Heart left ventricle (tissue), 16 donors: ENCODE measurements around the gene PICALM. TPM values are rescaled to one million over a fixed set of nuclear protein-coding genes. Genes with fewer than 3 reads are reported as not detected.
A peak's percentile ranks its signal among the peaks of the same experiment; 100 is the strongest.

Experiments
- ATAC-seq, 4 donors: fragments of 200-7000 bp; cut with Tn5 transposase; one replicate each; pipeline ENCODE4 v1.9.1; 2020 to 2022; ENCODE audit warnings: moderate library complexity in 4 of 4, mild to moderate bottlenecking in 3 of 4, moderate number of reproducible peaks in 1 of 4
- DNase-seq, 5 donors: peaks; one replicate each; pipeline ENCODE4 v3.0.0-alpha.2; 2020
- H3K27ac ChIP-seq, 12 donors: fragments of 200-600 bp; sonication (generic) in 4 of 12; one replicate each; pipeline versions ENCODE4 v1.5.0 to v1.8.0; 2016 to 2022; ENCODE audit warnings: mild to moderate bottlenecking in 2 of 12
- H3K27me3 ChIP-seq, 9 donors: fragments of 200-600 bp; sonication (generic) in 2 of 9; one replicate each; pipeline versions ENCODE4 v1.5.1 to v1.8.0; 2016 to 2022; ENCODE audit warnings: mild to moderate bottlenecking in 3 of 9
- H3K36me3 ChIP-seq, 9 donors: fragments of 200-600 bp; sonication (generic) in 2 of 9; one replicate each; pipeline versions ENCODE4 v1.5.0 to v1.8.0; 2018 to 2022; ENCODE audit warnings: mild to moderate bottlenecking in 2 of 9
- H3K4me1 ChIP-seq, 12 donors: fragments of 200-600 bp; sonication (generic) in 4 of 12; one replicate each; pipeline versions ENCODE4 v1.5.0 to v1.8.0; 2016 to 2022; ENCODE audit warnings: mild to moderate bottlenecking in 3 of 12
- H3K4me3 ChIP-seq, 12 donors: fragments of 200-600 bp; sonication (generic) in 4 of 12; one replicate each; pipeline versions ENCODE4 v1.5.0 to v1.8.0; 2017 to 2022; ENCODE audit warnings: mild to moderate bottlenecking in 9 of 12, moderate library complexity in 4 of 12
- H3K9me3 ChIP-seq, 12 donors: fragments of 200-600 bp; sonication (generic) in 4 of 12; one replicate each; pipeline versions ENCODE4 v1.5.0 to v1.8.0; 2016 to 2022; ENCODE audit warnings: mild to moderate bottlenecking in 1 of 12
- CTCF ChIP-seq, 12 donors: fragments of 200-600 bp; sonication (generic) in 4 of 12; IDR thresholded peaks; one replicate each; pipeline versions ENCODE4 v1.5.0 to v1.8.0; 2018 to 2022; ENCODE audit warnings: antibody characterized with exemption in 12 of 12, mild to moderate bottlenecking in 5 of 12
- POLR2A ChIP-seq, 2 donors: fragments of 450-650 bp; IDR thresholded peaks; one replicate each; pipeline ENCODE4 v1.6.1; 2017; ENCODE audit warnings: antibody characterized with exemption in 2 of 2, mild to moderate bottlenecking in 2 of 2, moderate library complexity in 2 of 2
- WGBS, 4 donors: extraction: QIAGEN DNeasy Blood & Tissue Kit in 2 of 4; methylation state at CpG; one replicate each; pipeline versions ENCODE4 v1.1.5 to v1.1.7; 2013 to 2018; 5-methylcytosine and 5-hydroxymethylcytosine counted together
- intact Hi-C, 10 donors: fragments of 100-400 bp; cut with DNase I; formaldehyde crosslinking; loops; one replicate each; pipeline versions ENCODE4 v1.11.1 to v1.14.2; 2022
- polyA plus RNA-seq, 2 donors: library from polyadenylated mRNA; stranded (reverse); fragments of 200-250 nt; gene quantifications; one replicate each; pipeline ENCODE4 v1.2.3, GENCODE V29; 2013
- total RNA-seq, 9 donors: library from RNA; depleted of rRNA in 2 of 9; stranded (reverse); fragments of >200 nt in 2 of 9; fragmentation: NEBNext Ultra II Directional in 3 of 9; extraction: Animal tissue kit (Norgen Biotek cat#: 25700) in 3 of 9; gene quantifications; one replicate each; pipeline versions ENCODE4 v1.1.0 to v1.2.4, GENCODE V29; 2016 to 2023
- donor health status: ischemic (EF 13 %, LVEDD 7.1; RV severe dilation, severe dysfunction).
- donor health status: healthy with polysubstance abuse.
- donor health status: DM: no; HTN: yes; CAD: no.
- donor health status: DM: no; HTN: no; CAD: no.
- donor health status: ischemic (EF 25% LVEDD 6.9; RV normal size, moderate dysfunction).
- donor health status: ischemic (EF 25% LVEDD 5.7; RV mildly dilated, moderate dysfunction).
- donor health status: healthy.
- donor health status: DM: yes; HTN: yes; CAD: no.
- donor health status: ischemic (EF 35%, LVEDD 5.7; RV mildly dilated, moderate dysfunction).
- donor health status: nonischemic (EF 11% LVEDD 7.7; RV severe dilation, severe dysfunction).
- donor health status: DM: yes; HTN: yes; CAD: no.
- donor health status: PGD.
- donor health status: ischemic (EF 29% LVEDD 5.4; RV normal size, mild dysfunction).
- donor health status: nonischemic (EF 23%, LVEDD 6.1; RV moderate dilation, normal function).

The PICALM gene
- total and polyA plus RNA-seq, 11 donors: 36.1 to 207 (median 171) TPM

- Histone ChIP-seq H3K27ac (no peak overlapping the region), H3K36me3 (no peaks in the 10 kb centered on the region), H3K4me1 (peaks cover 0 to 19% (median 7%) of the 10 kb centered on the region in 12 donors), H3K4me3 (no peak overlapping the region), H3K27me3 (no peaks in the 10 kb centered on the region), H3K9me3 (no peaks in the 10 kb centered on the region)
- DNase-seq: peak in 2 of 5 donors; percentile 51 to 63
- 6 to 34% (median 26%) methylated on average over 5 to 6 of the region's 6 CpGs for WGBS, 4 donors
- intact Hi-C loops: loop anchor here (1.0 to 10.0 kb wide), 10 partner anchors 84 to 353 kb away; partner anchors contain the start of gene CCDC83 (in 3 of the 10)
- ATAC-seq: peak in 3 of 4 donors; percentile 79 to 85 (median 83)
- TF ChIP-seq CTCF (IDR thresholded peaks at IDR 0.05) (peak; percentile 63 to 85 (median 78)), POLR2A (IDR thresholded peaks at IDR 0.05) (no peak)
Observed at GRCh38 chr11:85941380-85941973, 127.4 kb downstream of the PICALM start.

DNA sequence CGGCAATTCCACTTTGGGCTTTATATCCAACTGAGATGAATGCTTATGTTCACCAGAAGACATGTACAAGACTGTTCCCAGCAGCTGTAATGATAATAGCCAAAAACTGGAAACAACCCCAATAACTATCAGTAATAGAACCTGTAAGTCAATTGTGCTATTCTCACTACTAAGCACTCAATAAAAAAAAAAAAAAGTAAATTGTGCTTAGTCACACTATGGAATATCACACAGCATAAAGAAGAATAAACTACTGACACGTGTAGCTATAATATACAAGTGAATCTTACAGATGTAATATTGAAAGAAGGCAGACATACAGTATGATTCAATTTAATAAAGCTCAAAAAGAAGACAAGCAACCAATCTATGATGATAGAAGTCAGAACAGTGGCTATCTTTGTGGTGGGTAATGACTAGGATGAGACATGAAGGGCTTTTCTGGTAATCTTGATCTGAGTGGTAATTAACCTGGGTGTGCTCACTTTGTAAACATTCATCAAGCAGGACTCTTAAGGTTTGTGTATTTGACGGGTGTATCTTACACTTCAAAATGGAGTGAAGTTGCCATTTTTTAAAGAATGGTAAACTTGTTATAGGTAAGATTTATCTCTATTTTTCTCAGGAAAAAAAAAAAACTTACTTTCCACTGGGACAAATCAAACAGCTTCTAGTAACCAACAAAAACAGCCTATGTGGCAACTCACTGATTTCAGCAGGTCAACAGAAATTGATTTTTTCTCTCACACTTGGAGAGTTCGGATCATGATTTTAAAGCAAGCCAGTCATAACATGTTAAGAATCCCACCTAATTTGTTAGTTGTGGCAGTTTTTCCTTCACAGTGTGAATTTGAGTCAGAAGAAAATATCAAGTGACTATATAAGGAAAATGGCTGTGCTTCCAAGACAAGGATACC, 129.5 kb downstream of the PICALM start:
- H3K27ac ChIP-seq: no peak overlapping the region
- H3K27me3 ChIP-seq: peaks cover 0 to 4% (median 0%) of the 10 kb centered on the region in 9 donors
- no peaks in the 10 kb centered on the region for H3K36me3 ChIP-seq
- H3K9me3 ChIP-seq: no peaks in the 10 kb centered on the region
- H3K4me3 ChIP-seq: no peak overlapping the region
- TF ChIP-seq CTCF (IDR thresholded peaks at IDR 0.05) (no peak), POLR2A (IDR thresholded peaks at IDR 0.05) (no peak)
- 84 to 92% (median 88%) methylated on average over 4 of the region's 4 CpGs for whole genome bisulfite sequencing, 4 donors
- intact Hi-C loops: loop anchor here (2.0 to 10.0 kb wide), 11 partner anchors 82 to 875 kb away; partner anchors contain the start of gene CCDC83 (in 5 of the 10)
- DNase-seq: no peak
- no peak for ATAC-seq
- H3K4me1 ChIP-seq: peaks cover 0 to 4% (median 0%) of the 10 kb centered on the region in 12 donors

DNA sequence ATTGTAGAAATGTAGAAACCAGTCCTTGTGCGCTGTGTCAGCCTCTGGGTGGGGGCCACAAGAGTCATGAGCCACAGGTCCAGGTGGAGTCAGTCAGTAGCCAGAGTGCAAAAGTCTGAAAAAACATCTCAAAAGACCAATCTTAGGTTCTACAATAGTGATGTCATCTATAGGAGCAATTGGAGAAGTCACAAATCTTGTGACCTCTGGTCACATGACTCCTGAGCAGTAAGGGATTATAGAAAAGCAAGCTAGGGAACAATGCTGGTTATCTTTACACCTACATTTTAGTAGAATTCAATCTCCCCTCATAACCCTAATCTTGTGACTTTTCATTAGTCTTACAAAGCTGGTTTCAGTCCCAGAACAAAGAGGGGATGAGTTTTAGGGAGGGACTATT, 131.0 kb downstream of the PICALM start:
- Histone ChIP-seq H3K27ac (no peak overlapping the region), H3K9me3 (no peaks in the 10 kb centered on the region), H3K4me1 (peaks cover 0 to 4% (median 0%) of the 10 kb centered on the region in 12 donors), H3K36me3 (no peaks in the 10 kb centered on the region), H3K27me3 (peaks cover 0 to 4% (median 0%) of the 10 kb centered on the region in 9 donors), H3K4me3 (no peak overlapping the region)
- TF ChIP-seq CTCF (IDR thresholded peaks at IDR 0.05) (no peak), POLR2A (IDR thresholded peaks at IDR 0.05) (no peak)
- WGBS, 4 donors: 93 to 100% (median 100%) methylated on average over 1 of the region's 1 CpG
- intact Hi-C loops: loop anchor here in 5 of 10 donors (5.0 to 10.0 kb wide), 4 partner anchors 83 to 877 kb away; partner anchors contain the start of gene CCDC83 (in 2 of the 5)
- ATAC-seq (no peak), DNase-seq (no peak)

DNA sequence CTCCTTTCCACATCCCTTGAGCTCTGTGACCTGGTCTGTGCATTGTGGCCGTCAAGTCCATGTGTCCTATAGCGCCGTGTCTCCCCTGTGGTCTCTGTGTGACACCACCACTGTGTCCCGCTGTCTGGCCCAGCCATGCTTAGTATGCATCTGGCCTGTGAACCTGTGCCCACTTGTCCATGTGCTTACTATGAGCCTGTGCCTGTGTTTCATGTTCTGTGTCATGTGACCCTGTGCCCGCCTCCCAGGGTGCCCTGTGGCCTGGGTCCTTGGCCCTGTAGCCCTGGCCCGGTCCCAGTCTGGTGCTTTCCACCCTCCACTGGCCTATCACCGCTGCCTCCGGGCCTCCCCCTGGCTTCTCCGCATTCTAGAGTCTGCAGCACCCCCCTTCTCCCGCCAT, 133.1 kb downstream of the PICALM start:
- H3K36me3 ChIP-seq: no peaks in the 10 kb centered on the region
- ATAC-seq: no peak
- H3K27me3 ChIP-seq: peaks cover 0 to 4% (median 0%) of the 10 kb centered on the region in 9 donors
- 92 to 97% (median 96%) methylated on average over 10 of the region's 10 CpGs for WGBS, 4 donors
- TF ChIP-seq CTCF (IDR thresholded peaks at IDR 0.05) (no peak), POLR2A (IDR thresholded peaks at IDR 0.05) (no peak)
- H3K4me3 ChIP-seq: no peak overlapping the region
- no peak for DNase-seq
- H3K27ac ChIP-seq: no peak overlapping the region
- H3K9me3 ChIP-seq: no peaks in the 10 kb centered on the region
- intact Hi-C loops: loop anchor here in 5 of 10 donors (5.0 to 10.0 kb wide), 4 partner anchors 81 to 879 kb away; partner anchors contain the start of gene CCDC83 (in 2 of the 5)
- H3K4me1 ChIP-seq: peaks cover 0 to 4% (median 0%) of the 10 kb centered on the region in 12 donors
